Loucy (cell line): Measurements from ENCODE around the gene AHCTF1.
"Not testable (repeated sequence)": the region's sequence is repeated elsewhere in the genome, so short reads cannot be mapped to it uniquely, and the experiment has no call there.

Source experiments
- H2AFZ ChIP-seq: fragments of 200-600 bp; sonication (generic); 2 replicates; pipeline ENCODE4 v1.6.0; 2016; ENCODE audit warnings: antibody characterized with exemption, mild to moderate bottlenecking, low read length, moderate library complexity
- H3F3A ChIP-seq: fragments of 200-600 bp; 2 replicates; pipeline ENCODE4 v1.6.0; 2016; ENCODE audit warnings: antibody characterized with exemption, low read depth, mild to moderate bottlenecking
- H3K27me3 ChIP-seq: fragments of 200-600 bp; sonication (generic); 2 replicates; pipeline ENCODE4 v1.6.1; 2014; ENCODE audit warnings: low read length, mild to moderate bottlenecking; ENCODE audit not compliant: insufficient read depth, poor library complexity, severe bottlenecking
- H3K36me3 ChIP-seq: fragments of 200-600 bp; sonication (generic); 2 replicates; pipeline ENCODE4 v1.6.1; 2016; ENCODE audit warnings: low read length; ENCODE audit not compliant: insufficient read depth
- H3K4me1 ChIP-seq: fragments of 200-600 bp; sonication (generic); 2 replicates; pipeline ENCODE4 v1.5.1; 2014; ENCODE audit warnings: low read length, mild to moderate bottlenecking; ENCODE audit not compliant: insufficient read depth, poor library complexity, severe bottlenecking
- H3K4me2 ChIP-seq: fragments of 200-600 bp; sonication (generic); 2 replicates; pipeline ENCODE4 v1.6.0; 2014; ENCODE audit warnings: antibody characterized with exemption, low read length, low read depth, mild to moderate bottlenecking; ENCODE audit not compliant: poor library complexity, severe bottlenecking
- H3K4me3 ChIP-seq: fragments of 200-600 bp; sonication (generic); 2 replicates; pipeline ENCODE4 v1.5.1; 2014; ENCODE audit warnings: low read length, mild to moderate bottlenecking, mixed read lengths; ENCODE audit not compliant: poor library complexity, severe bottlenecking
- H3K79me2 ChIP-seq: fragments of 200-600 bp; sonication (generic); 2 replicates; pipeline ENCODE4 v1.6.1; 2014; ENCODE audit warnings: low read length; ENCODE audit not compliant: insufficient read depth
- H3K9ac ChIP-seq: fragments of 200-600 bp; sonication (generic); 2 replicates; pipeline ENCODE4 v1.6.0; 2014; ENCODE audit warnings: mild to moderate bottlenecking, low read depth, low read length, moderate library complexity; ENCODE audit not compliant: poor library complexity, severe bottlenecking
- H3K9me2 ChIP-seq: fragments of 200-600 bp; sonication (generic); replicated peaks from 2 replicates; pipeline ENCODE4 v1.6.1; 2016; ENCODE audit warnings: low read depth, low read length, mixed read lengths
- H3K9me3 ChIP-seq: fragments of 200-600 bp; sonication (generic); 2 replicates; pipeline ENCODE4 v1.6.1; 2014; ENCODE audit warnings: mild to moderate bottlenecking, antibody characterized with exemption, low read length, low read depth; ENCODE audit not compliant: insufficient read depth
- H4K20me1 ChIP-seq: fragments of 200-600 bp; sonication (generic); 2 replicates; pipeline ENCODE4 v1.6.0; 2014; ENCODE audit warnings: antibody characterized with exemption, low read length, mild to moderate bottlenecking; ENCODE audit not compliant: insufficient read depth, poor library complexity, severe bottlenecking
- CTCF ChIP-seq: fragments of 200-600 bp; sonication (generic); conservative IDR thresholded peaks from 2 replicates; pipeline ENCODE4 v1.5.1; 2014; ENCODE audit warnings: mild to moderate bottlenecking, antibody characterized with exemption, low read length
- EZH2phosphoT487 ChIP-seq: fragments of 200-600 bp; IDR thresholded peaks from 2 replicates; pipeline ENCODE4 v1.6.1; 2018; ENCODE audit warnings: antibody characterized with exemption, mild to moderate bottlenecking, moderate library complexity, borderline replicate concordance

Gene AHCTF1

GRCh38 chr1:246891105-246891504, 40.6 kb downstream of the AHCTF1 start:
- Histone ChIP-seq H3K4me2 (no peak overlapping the region), H3K4me3 (no peak overlapping the region), H3F3A (no peaks in the 10 kb centered on the region), H3K79me2 (no peaks in the 10 kb centered on the region), H3K9me2 (no peaks in the 10 kb centered on the region), H2AFZ (no peak overlapping the region), H3K4me1 (no peaks in the 10 kb centered on the region), H4K20me1 (no peaks in the 10 kb centered on the region), H3K27me3 (no peaks in the 10 kb centered on the region), H3K9ac (no peak overlapping the region), H3K36me3 (peaks cover 82% of the 10 kb centered on the region), H3K9me3 (no peaks in the 10 kb centered on the region)
- TF ChIP-seq EZH2phosphoT487 (no peak), CTCF (no peak)

- no peaks in the 10 kb centered on the region for H3K27me3 ChIP-seq
- H3K9me3 ChIP-seq = no peaks in the 10 kb centered on the region
- H3K4me3 ChIP-seq = no peak overlapping the region
- H3K9ac ChIP-seq = no peak overlapping the region
- no peaks in the 10 kb centered on the region for H3F3A ChIP-seq
- H3K9me2 ChIP-seq = no peaks in the 10 kb centered on the region
- no peaks in the 10 kb centered on the region for H3K4me1 ChIP-seq
- peaks cover 76% of the 10 kb centered on the region for H3K36me3 ChIP-seq
- no peaks in the 10 kb centered on the region for H3K79me2 ChIP-seq
- H4K20me1 ChIP-seq = no peaks in the 10 kb centered on the region
- no peak overlapping the region for H3K4me2 ChIP-seq
- no peak overlapping the region for H2AFZ ChIP-seq
- TF ChIP-seq CTCF = no peak
Measured at GRCh38 chr1:246888522-246888921, 43.2 kb downstream of the AHCTF1 start.

GRCh38 chr1:246885389-246885788, 46.4 kb downstream of the AHCTF1 start:
- peaks cover 70% of the 10 kb centered on the region for H3K36me3 ChIP-seq
- not testable (repeated sequence) for H3K4me1 ChIP-seq, H3K27me3 ChIP-seq, H3K9me2 ChIP-seq, H3K4me3 ChIP-seq, H3K9ac ChIP-seq, H3K79me2 ChIP-seq, H3K9me3 ChIP-seq, H3F3A ChIP-seq, H4K20me1 ChIP-seq, H3K4me2 ChIP-seq, H2AFZ ChIP-seq

GRCh38 chr1:246878551-246878950, 53.2 kb downstream of the AHCTF1 start:
- H4K20me1 ChIP-seq = no peaks in the 10 kb centered on the region
- no peaks in the 10 kb centered on the region for H3F3A ChIP-seq
- no peaks in the 10 kb centered on the region for H3K4me1 ChIP-seq
- no peak overlapping the region for H3K9ac ChIP-seq
- no peak overlapping the region for H3K4me2 ChIP-seq
- H3K9me3 ChIP-seq = no peaks in the 10 kb centered on the region
- H3K36me3 ChIP-seq = peaks cover 59% of the 10 kb centered on the region
- H3K79me2 ChIP-seq = no peaks in the 10 kb centered on the region
- no peak overlapping the region for H2AFZ ChIP-seq
- H3K9me2 ChIP-seq = no peaks in the 10 kb centered on the region
- H3K27me3 ChIP-seq = no peaks in the 10 kb centered on the region
- H3K4me3 ChIP-seq = no peak overlapping the region
- TF ChIP-seq CTCF (no peak), EZH2phosphoT487 (no peak)
